HUES6 (cell line): ENCODE results near the gene EFCAB10.
"Not testable (repeated sequence)": the region's sequence is repeated elsewhere in the genome, so short reads cannot be mapped to it uniquely, and the experiment has no call there.

Experiments used
- H3K27ac ChIP-seq: 2 replicates; pipeline ENCODE4 v1.7.0; 2013; ENCODE audit warnings: low read depth, mild to moderate bottlenecking, low read length, inconsistent platforms
- H3K27me3 ChIP-seq: 2 replicates; pipeline ENCODE4 v1.6.1; 2013; ENCODE audit warnings: low read length; ENCODE audit not compliant: control insufficient read depth, insufficient read depth
- H3K36me3 ChIP-seq: 2 replicates; pipeline ENCODE4 v1.6.1; 2013; ENCODE audit warnings: low read length; ENCODE audit not compliant: control insufficient read depth, insufficient read depth
- H3K4me1 ChIP-seq: 2 replicates; pipeline ENCODE4 v1.6.1; 2013; ENCODE audit warnings: low read length; ENCODE audit not compliant: control insufficient read depth, insufficient read depth
- H3K4me3 ChIP-seq: 2 replicates; pipeline ENCODE4 v1.5.1; 2013; ENCODE audit warnings: low read depth, low read length
- H3K9ac ChIP-seq: one replicate; pipeline ENCODE4 v1.6.1; 2013; ENCODE audit warnings: mild to moderate bottlenecking, low read length
- H3K9me3 ChIP-seq: 2 replicates; pipeline ENCODE4 v1.6.1; 2013; ENCODE audit warnings: low read depth, low read length; ENCODE audit not compliant: control insufficient read depth, insufficient read depth

The EFCAB10 gene

DNA sequence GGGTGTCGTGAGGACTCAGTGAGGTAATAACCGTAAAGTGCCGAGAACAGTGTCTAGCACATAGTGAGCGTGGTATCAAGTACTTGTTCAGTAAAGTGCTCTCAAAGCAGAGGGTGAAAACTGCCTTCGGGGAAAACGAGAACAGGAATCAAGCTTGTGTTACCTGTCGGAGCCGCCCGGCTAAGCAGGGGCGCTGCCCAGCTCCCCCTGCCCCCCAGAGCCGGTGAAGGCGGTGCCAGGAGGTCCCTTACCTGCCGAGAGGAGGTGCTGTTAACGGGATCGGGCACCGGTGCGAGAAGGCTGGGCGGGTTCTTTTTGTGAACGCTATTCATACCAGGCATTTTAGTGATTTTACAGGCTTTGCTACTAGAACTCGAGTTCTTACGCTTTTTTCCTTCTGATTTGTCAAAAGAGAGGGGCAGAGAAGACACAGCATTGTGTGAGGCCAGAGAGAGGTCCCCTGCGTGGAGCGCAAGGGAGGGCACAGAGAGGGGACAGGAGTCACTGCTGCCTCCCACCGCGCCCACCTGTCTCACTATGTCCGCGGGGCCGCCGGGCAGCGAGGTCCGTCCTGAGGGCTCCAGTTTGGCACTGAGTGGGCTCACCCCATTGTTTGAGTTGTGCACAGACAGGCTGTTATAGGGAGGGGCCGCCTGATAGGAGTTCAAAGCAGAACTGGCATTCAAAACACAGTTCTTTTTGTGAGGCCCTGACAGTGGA, 32.5 kb upstream of the EFCAB10 start:
- Histone ChIP-seq H3K27me3 (no peaks in the 10 kb centered on the region), H3K27ac (no peak overlapping the region), H3K9me3 (no peaks in the 10 kb centered on the region), H3K36me3 (peaks cover 69% of the 10 kb centered on the region), H3K4me1 (peaks cover 10% of the 10 kb centered on the region; the same call in 1 of the 2 replicates), H3K4me3 (no peak overlapping the region), H3K9ac (no peak overlapping the region)

DNA sequence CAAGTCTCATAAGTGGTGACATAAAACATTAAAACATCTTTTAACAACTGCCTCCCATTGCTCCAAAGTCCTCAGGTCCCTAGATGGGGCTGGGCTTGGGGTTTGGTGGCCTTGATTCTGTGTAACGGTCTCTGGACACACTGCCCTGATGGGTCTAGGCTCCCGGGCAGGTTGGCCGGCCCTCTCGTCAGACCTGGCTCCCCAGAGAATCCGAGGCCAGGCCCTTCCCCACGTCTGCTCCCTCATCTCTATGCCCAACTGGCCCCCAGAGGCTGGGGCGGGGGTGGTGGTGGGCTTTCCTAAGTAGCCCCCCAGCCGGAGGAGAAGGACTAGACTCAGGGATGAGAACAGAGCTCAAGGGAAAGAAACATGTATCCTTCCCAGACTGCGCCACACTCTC, 31.5 kb upstream of the EFCAB10 start:
- Histone ChIP-seq H3K27ac (no peak overlapping the region), H3K9me3 (no peaks in the 10 kb centered on the region), H3K9ac (no peak overlapping the region), H3K36me3 (peaks cover 69% of the 10 kb centered on the region), H3K4me1 (peaks cover 5% of the 10 kb centered on the region; the same call in 1 of the 2 replicates), H3K27me3 (no peaks in the 10 kb centered on the region), H3K4me3 (no peak overlapping the region)

DNA sequence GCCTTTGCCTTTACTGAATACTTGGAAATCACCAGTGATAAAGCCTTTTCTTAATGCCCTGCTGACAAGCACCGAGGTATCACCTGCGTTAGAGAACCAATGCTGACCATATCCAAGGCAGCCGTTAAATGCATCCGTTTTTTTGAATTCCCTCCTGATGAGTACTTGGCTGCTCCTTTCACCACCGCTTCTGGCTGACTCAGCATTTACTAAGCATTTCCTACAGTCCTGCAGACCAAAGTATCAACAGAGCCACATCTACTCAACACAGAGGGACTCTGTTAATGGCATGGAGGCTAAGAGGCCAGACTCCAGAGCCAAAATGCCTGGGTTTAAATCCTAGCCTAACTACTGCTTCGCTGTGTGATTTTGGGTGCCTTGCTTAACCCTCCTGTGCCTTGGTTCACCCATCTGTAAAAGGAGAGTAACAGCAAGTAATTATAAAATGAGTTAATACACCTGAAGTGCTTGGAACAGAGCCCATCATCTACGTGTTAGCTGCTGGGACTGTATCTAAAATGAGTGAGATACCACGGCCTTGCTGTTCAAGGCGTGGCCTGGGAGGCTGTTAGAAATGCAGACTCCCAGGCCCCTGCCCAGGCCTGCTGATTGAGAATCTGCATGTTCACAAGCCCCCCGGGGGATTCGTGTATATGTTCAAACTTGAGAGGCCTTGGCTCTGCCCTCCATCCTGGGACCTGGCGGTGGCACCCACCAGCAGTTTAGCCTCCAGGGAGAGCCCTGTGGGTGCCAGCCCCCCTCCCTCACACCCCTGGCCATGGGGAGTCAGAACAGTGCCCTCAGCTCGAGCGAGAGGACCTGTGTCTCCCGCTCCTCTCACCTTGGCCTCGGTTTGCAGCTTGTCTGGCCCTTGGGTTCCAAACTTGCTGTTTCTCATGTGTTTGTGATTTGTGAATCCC, 30.8 kb upstream of the EFCAB10 start:
- H3K9ac ChIP-seq = no peak overlapping the region
- peaks cover 67% of the 10 kb centered on the region for H3K36me3 ChIP-seq

GRCh38 chr7:105610165-105610930, 29.1 kb upstream of the EFCAB10 start:
- Histone ChIP-seq H3K36me3 (peaks cover 55% of the 10 kb centered on the region), H3K27me3 (no peaks in the 10 kb centered on the region), H3K9me3 (no peaks in the 10 kb centered on the region), H3K4me1 (0 out of 2 replicates have a peak, but pooled peaks cover 4% of the 10 kb centered on the region), H3K27ac (no peak overlapping the region), H3K4me3 (no peak overlapping the region), H3K9ac (no peak overlapping the region)

More for the DNA sequence above, 30.8 kb upstream of the EFCAB10 start:
- 0 out of 2 replicates have a peak, but pooled peaks cover 4% of the 10 kb centered on the region for H3K4me1 ChIP-seq
- H3K9me3 ChIP-seq = no peaks in the 10 kb centered on the region
- no peak overlapping the region for H3K27ac ChIP-seq
- no peak overlapping the region for H3K4me3 ChIP-seq
- no peaks in the 10 kb centered on the region for H3K27me3 ChIP-seq

DNA sequence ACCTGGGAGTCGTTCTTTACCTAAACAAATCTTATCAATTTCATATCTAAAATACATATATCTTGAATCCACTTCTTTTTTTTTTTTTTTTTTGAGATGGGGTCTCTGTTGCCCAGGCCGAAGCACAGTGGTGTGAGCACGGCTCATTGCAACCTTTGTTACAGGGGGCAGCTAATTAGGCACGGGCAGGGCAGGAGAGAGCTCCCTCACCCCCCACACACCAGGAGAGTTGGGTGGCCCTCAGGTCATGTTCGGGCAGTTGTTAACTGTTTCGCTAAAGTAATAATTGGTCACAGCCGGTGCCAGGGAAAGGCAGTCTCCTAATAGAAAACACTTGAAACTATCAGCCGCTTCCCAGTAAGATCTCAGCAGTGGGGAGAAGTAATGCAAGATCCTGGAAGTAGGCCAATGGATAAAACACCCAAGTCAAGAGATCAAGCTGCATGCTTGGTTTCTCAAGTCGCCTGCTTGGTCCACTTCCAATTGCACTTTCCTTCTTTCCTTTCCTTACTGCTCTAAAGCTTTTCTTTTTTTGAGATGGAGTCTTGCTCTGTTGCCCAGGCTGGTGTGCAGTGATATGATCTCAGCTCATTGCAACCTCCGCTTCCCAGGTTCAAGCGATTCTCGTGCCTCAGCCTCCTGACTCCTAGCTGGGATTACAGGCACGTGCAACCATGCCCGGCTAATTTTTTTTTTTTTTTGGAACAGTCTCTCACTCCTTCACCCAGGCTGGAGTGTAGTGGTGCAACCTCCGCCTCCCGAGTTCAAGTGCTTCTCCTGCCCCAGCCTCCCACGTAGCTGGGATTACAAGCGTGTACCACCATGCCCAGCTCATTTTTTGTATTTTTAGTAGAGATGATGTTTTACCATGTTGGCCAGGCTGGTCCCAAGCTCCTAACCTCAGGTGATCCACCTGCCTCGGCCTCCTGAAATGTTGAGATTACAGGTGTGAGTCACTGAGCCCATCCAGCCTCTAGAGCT, 21.3 kb upstream of the EFCAB10 start:
- H3K4me3 ChIP-seq = no peak overlapping the region
- 0 out of 2 replicates have a peak, but pooled peaks cover 5% of the 10 kb centered on the region for H3K36me3 ChIP-seq
- H3K27me3 ChIP-seq = no peaks in the 10 kb centered on the region
- peaks cover 12% of the 10 kb centered on the region for H3K4me1 ChIP-seq
- H3K27ac ChIP-seq = no peak overlapping the region
- no peak overlapping the region for H3K9ac ChIP-seq
- H3K9me3 ChIP-seq = no peaks in the 10 kb centered on the region

- H3K9ac ChIP-seq = peak overlapping the region; percentile 34
- H3K4me1 ChIP-seq = peaks cover 21% of the 10 kb centered on the region
- no peaks in the 10 kb centered on the region for H3K36me3 ChIP-seq
- H3K4me3 ChIP-seq = no peak overlapping the region
- H3K27ac ChIP-seq = no peak overlapping the region
- no peaks in the 10 kb centered on the region for H3K9me3 ChIP-seq
- H3K27me3 ChIP-seq = no peaks in the 10 kb centered on the region
Measured at GRCh38 chr7:105600720-105601550, 19.6 kb upstream of the EFCAB10 start.

GRCh38 chr7:105599551-105599950, 18.3 kb upstream of the EFCAB10 start:
- no peak overlapping the region for H3K27ac ChIP-seq
- H3K4me3 ChIP-seq = no peak overlapping the region
- H3K9ac ChIP-seq = no peak overlapping the region
- H3K27me3 ChIP-seq = no peaks in the 10 kb centered on the region
- no peaks in the 10 kb centered on the region for H3K9me3 ChIP-seq
- H3K4me1 ChIP-seq = peaks cover 21% of the 10 kb centered on the region
- H3K36me3 ChIP-seq = no peaks in the 10 kb centered on the region

DNA sequence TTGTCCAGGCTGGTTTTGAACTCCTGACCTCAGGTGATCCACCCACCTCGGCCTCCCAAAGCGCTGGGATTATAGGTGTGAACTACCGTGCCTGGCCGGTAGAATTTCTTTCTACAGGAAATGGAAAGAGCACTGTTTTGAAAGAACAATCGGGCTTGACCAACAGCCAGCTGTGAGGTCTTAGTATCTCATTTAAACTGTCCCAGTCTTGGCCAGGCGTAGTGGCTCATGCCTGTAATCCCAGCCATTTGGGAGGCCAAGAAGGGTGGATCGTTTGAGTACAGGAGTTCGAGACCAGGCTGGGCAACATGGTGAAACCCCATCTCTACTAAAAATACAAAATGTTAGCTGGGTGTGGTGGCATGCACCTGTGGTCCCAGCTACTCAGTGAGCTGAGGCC, 17.8 kb upstream of the EFCAB10 start:
- peaks cover 21% of the 10 kb centered on the region for H3K4me1 ChIP-seq
- H3K27me3 ChIP-seq, H3K36me3 ChIP-seq, H3K4me3 ChIP-seq, H3K9me3 ChIP-seq, H3K27ac ChIP-seq, H3K9ac ChIP-seq: not testable (repeated sequence)

DNA sequence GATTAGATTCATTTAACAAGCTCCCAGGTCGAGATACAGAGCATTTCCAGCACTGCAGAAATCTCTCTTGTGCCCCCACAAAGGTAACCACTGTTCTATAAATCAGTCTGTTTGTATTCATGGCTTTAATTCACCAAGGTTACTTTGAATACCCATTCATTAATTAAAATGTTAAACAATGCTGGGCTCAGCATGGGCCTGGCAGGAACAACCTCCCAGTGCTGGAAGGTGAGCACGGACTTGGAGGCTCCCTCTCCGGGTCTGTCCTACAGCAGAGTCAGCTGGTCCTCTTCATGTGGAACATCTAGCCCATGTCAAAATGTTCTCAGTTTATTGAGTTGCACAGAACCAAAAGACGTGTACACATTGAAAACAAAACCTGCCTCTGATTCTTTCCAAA, 15.6 kb upstream of the EFCAB10 start:
- H3K27me3 ChIP-seq = no peaks in the 10 kb centered on the region
- no peaks in the 10 kb centered on the region for H3K9me3 ChIP-seq
- no peak overlapping the region for H3K27ac ChIP-seq
- H3K36me3 ChIP-seq = no peaks in the 10 kb centered on the region
- peaks cover 21% of the 10 kb centered on the region for H3K4me1 ChIP-seq
- H3K9ac ChIP-seq = no peak overlapping the region
- no peak overlapping the region for H3K4me3 ChIP-seq
